SK-N-MC (cell line): Measurements from ENCODE around the gene PFDN2.

Experiments used
- DNase-seq: peaks from one replicate; pipeline ENCODE4 v3.0.0-alpha.2; 2011; ENCODE audit warnings: low read depth, low spot score
- H3K27ac ChIP-seq: fragments of 200-600 bp; sonication (generic); 2 replicates; pipeline ENCODE4 v1.5.1; 2016; ENCODE audit warnings: mixed run types
- H3K36me3 ChIP-seq: fragments of 200-600 bp; sonication (generic); 2 replicates; pipeline ENCODE4 v1.6.1; 2017; ENCODE audit warnings: antibody characterized with exemption, low read length, mixed read lengths; ENCODE audit not compliant: insufficient read depth
- H3K4me3 ChIP-seq: fragments of 200-600 bp; sonication (generic); 2 replicates; pipeline ENCODE4 v1.5.1; 2016
- H3K9ac ChIP-seq: fragments of 200-600 bp; sonication (generic); 2 replicates; pipeline ENCODE4 v1.8.0; 2017; ENCODE audit warnings: mixed run types, mixed read lengths; ENCODE audit not compliant: insufficient read length
- H3K9me3 ChIP-seq: fragments of 200-600 bp; sonication (generic); 2 replicates; pipeline ENCODE4 v1.6.1; 2017; ENCODE audit warnings: low read depth, mild to moderate bottlenecking, antibody characterized with exemption, low read length, moderate library complexity, mixed read lengths
- EZH2 ChIP-seq: fragments of 200-600 bp; sonication (generic); IDR thresholded peaks from one replicate; pipeline ENCODE4 v1.6.1; 2017; ENCODE audit warnings: antibody characterized with exemption
- FOXP2 ChIP-seq: optimal IDR thresholded peaks from 2 replicates; pipeline ENCODE3; 2011; ENCODE audit warnings: mild to moderate bottlenecking, moderate library complexity; ENCODE audit not compliant: insufficient read depth; ENCODE audit errors: extremely low read length, control extremely low read depth
- POLR2AphosphoS5 ChIP-seq: IDR thresholded peaks from 2 replicates; pipeline ENCODE4 v1.6.1; 2012; ENCODE audit warnings: mild to moderate bottlenecking, low read depth, low read length, borderline replicate concordance

Gene PFDN2

DNA sequence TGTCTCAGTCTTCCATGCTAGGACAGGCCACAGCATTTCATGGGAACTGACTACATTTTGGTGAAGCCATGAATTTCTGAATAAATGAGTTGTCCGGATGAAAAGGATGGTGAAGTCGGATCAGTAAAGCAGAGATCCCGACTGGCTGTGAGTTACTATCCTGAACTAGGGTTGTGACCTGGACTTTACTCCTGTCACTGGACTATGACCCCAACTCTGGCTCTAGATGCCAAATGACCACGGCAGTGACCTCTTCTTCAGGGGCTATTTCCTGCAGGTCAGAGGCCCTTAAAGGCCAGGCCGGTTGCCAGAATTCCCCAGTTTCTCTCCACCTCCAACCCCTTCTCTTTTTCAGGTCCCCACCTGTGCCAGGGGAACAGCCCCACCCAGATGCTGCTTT, 26.7 kb downstream of the PFDN2 start:
- Histone ChIP-seq H3K27ac (no peak overlapping the region), H3K9ac (no peak overlapping the region), H3K36me3 (no peaks in the 10 kb centered on the region), H3K4me3 (no peak overlapping the region), H3K9me3 (no peaks in the 10 kb centered on the region)
- DNase-seq: no peak
- TF ChIP-seq EZH2 (no peak), FOXP2 (no peak), POLR2AphosphoS5 (no peak)

DNA sequence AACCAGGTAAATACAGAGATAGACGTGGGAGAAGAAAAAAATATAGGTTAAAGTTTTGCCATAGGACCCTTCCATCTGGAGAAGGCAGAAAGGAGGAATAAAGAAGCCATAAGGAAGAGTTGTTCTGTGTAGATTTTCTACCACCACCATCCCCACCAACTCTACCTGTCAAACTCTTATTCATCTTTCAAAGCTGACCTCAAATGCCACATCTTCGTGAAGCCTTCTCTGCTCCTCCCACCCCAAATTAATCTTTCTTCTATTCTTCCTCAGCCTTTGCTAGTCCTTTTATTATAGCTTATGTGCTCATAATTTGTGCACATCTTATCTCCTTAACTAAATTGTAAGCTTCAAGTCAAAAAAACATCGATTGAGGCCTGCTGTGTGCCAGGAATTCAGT, 27.2 kb downstream of the PFDN2 start:
- Histone ChIP-seq H3K36me3 (no peaks in the 10 kb centered on the region), H3K9me3 (no peaks in the 10 kb centered on the region), H3K4me3 (no peak overlapping the region), H3K9ac (no peak overlapping the region), H3K27ac (no peak overlapping the region)
- DNase-seq: no peak
- no peak for TF ChIP-seq POLR2AphosphoS5
- no peak for TF ChIP-seq FOXP2
- no peak for TF ChIP-seq EZH2

DNA sequence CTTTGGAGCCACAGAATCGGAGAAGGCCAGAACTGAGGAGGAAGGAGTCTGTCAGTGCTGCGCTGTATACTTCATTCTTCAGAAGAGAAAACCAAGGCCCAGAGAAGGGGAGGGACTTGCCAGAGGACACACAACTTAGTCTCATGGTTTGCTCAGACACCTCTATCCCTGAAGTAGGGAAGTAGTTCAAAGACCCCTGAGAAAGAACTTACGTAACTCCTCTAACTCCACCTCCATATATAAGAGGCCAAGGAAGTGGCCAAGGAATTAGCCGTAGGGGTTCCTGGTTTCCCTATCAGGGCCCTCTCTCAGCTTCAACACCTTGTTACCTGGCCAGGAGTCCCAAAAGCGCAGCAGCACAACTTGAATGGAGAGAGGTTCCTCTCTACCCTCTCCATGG, 27.9 kb downstream of the PFDN2 start:
- DNase-seq: no peak
- Histone ChIP-seq H3K4me3 (no peak overlapping the region), H3K9me3 (no peaks in the 10 kb centered on the region), H3K9ac (no peak overlapping the region), H3K36me3 (no peaks in the 10 kb centered on the region), H3K27ac (no peak overlapping the region)
- TF ChIP-seq EZH2 (no peak), FOXP2 (no peak), POLR2AphosphoS5 (no peak)

DNA sequence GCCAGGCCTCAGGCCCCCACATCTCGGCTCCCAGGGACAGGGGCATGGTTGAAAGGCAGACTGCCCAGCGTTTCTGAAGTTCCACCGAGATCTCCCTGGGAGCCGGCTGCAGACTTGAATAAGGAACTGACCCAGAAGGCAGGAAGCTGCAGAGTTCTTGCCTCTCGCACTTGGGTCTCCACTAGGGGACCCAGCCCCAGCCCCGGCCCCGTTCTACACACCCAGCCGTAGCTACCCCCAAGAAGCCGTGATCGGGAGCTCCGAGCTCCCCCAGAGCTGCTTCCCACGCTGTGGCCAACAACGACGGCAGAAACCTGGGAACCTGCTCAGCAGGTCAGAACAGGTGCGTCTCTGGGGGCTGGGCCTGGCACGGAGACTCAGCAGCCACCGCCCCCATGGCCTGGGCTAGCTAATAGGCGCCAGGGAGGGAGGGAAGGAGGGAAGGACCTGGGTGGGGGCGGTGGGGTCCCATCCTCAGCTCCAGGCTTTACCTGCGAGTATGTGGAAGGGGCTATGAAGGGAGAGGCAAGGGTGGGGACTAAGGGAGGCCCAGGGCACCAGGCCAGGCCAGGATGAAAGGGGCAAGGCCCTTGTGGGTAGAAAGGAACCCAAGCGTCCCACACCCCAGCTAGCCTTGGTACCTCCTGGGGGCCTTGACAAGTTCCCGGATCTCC, 28.4 kb downstream of the PFDN2 start, which contains the start of gene NECTIN4:
Gene NECTIN4, minus strand, starts transcription at position 308 of the 674 bp plus-strand sequence. Its CDS starts 262 bp downstream, at position 46.
- H3K27ac ChIP-seq: no peak within 1 kb of the TSS
- H3K9me3 ChIP-seq: no peaks in the 10 kb centered on the region
- no peak within 1 kb of the TSS for H3K4me3 ChIP-seq
- no peak for TF ChIP-seq FOXP2
- no peak for TF ChIP-seq EZH2
- TF ChIP-seq POLR2AphosphoS5: no peak
- DNase-seq: no peak
- H3K36me3 ChIP-seq: no peaks in the 10 kb centered on the region
- H3K9ac ChIP-seq: no peak within 1 kb of the TSS

DNA sequence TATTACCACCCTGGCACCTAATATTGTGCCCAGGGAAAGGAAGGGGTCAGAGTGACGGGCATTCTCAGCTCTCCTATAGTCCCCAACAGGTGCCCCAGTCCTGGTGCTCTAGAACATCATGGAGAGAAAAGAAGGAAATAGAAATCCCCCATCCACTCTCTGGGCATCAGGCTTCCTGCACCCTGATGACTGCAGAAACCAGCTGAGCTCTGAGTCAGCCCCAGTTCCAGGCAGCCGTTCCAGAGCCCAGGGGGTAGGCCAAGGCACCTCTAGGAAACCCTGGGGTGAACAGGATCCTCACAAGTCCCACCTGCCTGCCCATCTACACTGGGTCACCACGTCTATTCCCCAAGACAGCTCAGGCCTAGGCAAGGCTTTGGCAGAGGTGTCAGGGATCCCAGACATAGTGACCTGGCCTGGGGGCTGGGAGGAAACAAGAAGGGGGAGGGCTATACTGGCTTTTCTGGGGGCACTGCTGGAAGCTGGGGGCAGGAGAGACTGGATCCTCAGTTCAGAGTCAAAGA, 29.2 kb downstream of the PFDN2 start:
- no peaks in the 10 kb centered on the region for H3K9me3 ChIP-seq
- no peak overlapping the region for H3K4me3 ChIP-seq
- H3K9ac ChIP-seq: no peak overlapping the region
- H3K27ac ChIP-seq: no peak overlapping the region
- H3K36me3 ChIP-seq: no peaks in the 10 kb centered on the region
- TF ChIP-seq EZH2 (no peak), FOXP2 (no peak), POLR2AphosphoS5 (no peak)
- DNase-seq: no peak

DNA sequence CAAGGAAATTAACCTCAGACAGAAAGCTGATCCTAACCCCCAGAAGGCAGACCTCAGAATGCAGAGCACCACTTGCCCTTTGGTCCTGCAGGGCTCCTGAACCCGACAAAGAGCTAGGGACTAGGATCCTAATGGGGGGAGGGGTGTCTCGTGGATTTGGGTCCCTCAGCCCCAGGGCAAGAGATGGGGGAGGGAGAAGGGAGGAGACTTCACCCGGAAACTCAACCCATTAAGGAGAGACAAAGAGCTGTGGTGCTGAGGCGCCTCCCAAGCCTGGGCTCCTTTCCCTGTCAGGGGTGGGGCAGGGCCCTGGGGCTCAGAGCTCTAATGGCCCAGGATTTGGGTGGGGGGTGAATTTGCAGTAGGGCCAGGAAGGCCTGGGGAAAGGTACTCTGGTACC, 31.4 kb downstream of the PFDN2 start:
- H3K4me3 ChIP-seq: no peak overlapping the region
- no peak overlapping the region for H3K27ac ChIP-seq
- H3K9ac ChIP-seq: no peak overlapping the region
- TF ChIP-seq EZH2: no peak
- TF ChIP-seq POLR2AphosphoS5: no peak
- TF ChIP-seq FOXP2: no peak
- no peaks in the 10 kb centered on the region for H3K36me3 ChIP-seq
- DNase-seq: no peak
- no peaks in the 10 kb centered on the region for H3K9me3 ChIP-seq

DNA sequence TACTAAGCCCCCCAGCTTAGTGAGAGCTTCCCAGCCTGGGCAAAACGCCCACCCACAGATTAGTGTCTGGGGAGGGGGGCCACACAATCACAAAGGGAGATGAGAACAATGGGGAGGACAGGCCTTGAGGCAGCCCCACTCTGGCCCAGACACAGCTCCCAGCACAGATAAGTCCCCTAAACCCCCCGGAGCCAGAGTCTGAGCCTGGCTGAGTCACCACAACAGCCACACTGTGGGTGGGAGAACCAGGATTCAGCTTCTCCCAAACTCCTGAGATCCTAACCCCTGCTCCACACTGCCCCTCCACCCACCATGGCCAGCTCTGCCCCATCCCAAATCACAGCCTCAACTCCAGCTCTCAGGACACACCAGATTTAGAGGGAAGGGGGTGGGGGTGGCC, 32.7 kb downstream of the PFDN2 start:
- no peaks in the 10 kb centered on the region for H3K36me3 ChIP-seq
- DNase-seq: no peak
- TF ChIP-seq EZH2: no peak
- TF ChIP-seq FOXP2: no peak
- no peak for TF ChIP-seq POLR2AphosphoS5
- no peaks in the 10 kb centered on the region for H3K9me3 ChIP-seq
- no peak overlapping the region for H3K27ac ChIP-seq
- no peak overlapping the region for H3K4me3 ChIP-seq
- no peak overlapping the region for H3K9ac ChIP-seq

DNA sequence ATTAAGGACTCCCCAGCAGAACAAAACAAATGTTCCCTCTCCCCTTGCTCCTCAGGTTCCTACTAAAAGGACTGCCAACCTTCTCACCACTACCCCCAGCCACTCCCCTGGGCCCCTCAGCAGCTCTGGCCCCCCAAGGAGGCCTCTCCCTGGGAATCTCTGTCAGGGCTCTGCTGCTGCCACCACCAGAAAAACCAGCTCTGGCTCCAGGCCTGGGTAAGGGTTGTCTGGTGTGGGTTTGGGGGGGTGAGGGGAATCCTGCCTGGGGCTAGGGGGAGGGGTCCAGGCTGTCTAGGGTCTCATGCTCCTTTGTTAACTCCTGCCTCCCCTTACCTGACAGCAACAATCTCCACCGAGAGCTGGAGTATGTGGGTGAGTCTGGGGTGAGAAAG, 33.2 kb downstream of the PFDN2 start:
- TF ChIP-seq POLR2AphosphoS5 (no peak), FOXP2 (no peak), EZH2 (no peak)
- H3K36me3 ChIP-seq: no peaks in the 10 kb centered on the region
- DNase-seq: no peak

DNA sequence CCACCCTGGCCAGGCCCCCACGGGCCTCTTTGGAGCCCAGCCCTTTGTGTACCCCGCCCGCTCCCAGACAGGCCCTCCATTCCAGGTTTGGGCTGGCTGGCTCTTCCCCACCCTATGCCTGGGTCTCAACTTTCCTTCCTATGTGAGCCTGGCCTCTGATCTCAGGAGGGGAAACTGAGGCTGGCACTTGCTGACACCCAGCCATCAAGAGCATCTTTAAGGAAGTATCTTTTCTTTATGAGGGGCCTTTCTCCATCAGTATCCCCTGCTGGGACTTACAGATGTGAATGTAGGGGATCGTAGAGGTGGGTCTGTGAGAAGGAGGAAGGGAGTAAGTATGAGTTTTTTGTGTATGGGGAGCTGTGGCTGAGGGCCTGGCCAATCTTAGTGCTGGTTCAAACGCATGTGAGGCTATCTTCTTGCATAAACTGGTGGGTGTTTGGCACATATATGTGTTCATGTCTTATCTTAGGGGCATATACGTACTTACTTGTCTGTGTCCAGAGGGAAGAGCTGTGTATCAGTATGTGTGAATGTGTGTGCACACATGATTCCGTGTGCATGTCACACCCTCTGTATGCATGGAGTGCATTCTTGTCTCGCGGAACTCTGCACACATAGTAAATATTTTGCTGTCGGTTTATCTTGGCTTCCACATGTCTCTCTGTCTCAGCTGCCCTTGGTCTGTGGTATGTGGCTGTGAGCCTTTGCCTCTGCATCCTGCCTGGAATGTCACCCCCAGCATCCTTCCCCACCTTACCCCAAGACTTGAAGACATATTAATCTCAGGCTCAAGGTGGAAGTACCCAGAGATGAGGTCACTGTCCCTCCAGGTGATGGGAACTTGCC, 33.9 kb downstream of the PFDN2 start:
- H3K9ac ChIP-seq: no peak overlapping the region
- TF ChIP-seq POLR2AphosphoS5 (no peak), EZH2 (no peak), FOXP2 (no peak)
- no peak for DNase-seq
- H3K27ac ChIP-seq: no peak overlapping the region
- no peaks in the 10 kb centered on the region for H3K9me3 ChIP-seq
- no peaks in the 10 kb centered on the region for H3K36me3 ChIP-seq
- no peak overlapping the region for H3K4me3 ChIP-seq

More for the DNA sequence above, 33.2 kb downstream of the PFDN2 start:
- H3K27ac ChIP-seq: no peak overlapping the region
- no peak overlapping the region for H3K9ac ChIP-seq
- H3K4me3 ChIP-seq: no peak overlapping the region
- H3K9me3 ChIP-seq: no peaks in the 10 kb centered on the region
